IMR-90 (cell line): ENCODE data around the gene GALM. TPM values are rescaled to one million over a fixed set of nuclear protein-coding genes. Genes with fewer than 3 reads are reported as not detected.

Experiments
- ATAC-seq: fragments of 200-7000 bp; cut with Tn5 transposase; 2 replicates; pipeline ENCODE4 v1.9.1; 2020; ENCODE audit warnings: low read depth, mild to moderate bottlenecking, moderate library complexity
- BruUV-seq: library from RNA; stranded (reverse); fragments of 400-500 nt; replicated peaks from 2 replicates; lab custom pipeline; 2021; lab: Mats Ljungman, UMichigan
- CTCF ChIA-PET: fragments of 300-600 bp; formaldehyde crosslinking; extraction: SDS; loops from one replicate; lab custom pipeline; 2021; ENCODE audit warnings: antibody characterized with exemption; lab: Yijun Ruan, JAX
- POLR2A ChIA-PET: fragments of 300-600 bp; sonication (Branson Sonifier 250); formaldehyde crosslinking; loops from one replicate; lab custom pipeline; 2022; ENCODE audit warnings: antibody characterized with exemption; ENCODE audit not compliant: unreplicated experiment; lab: Charles Lee
- DNase-seq: peaks from one replicate; pipeline ENCODE4 v3.0.0; 2013
- H2AFZ ChIP-seq: replicated peaks from 2 replicates; pipeline ENCODE3; 2013; ENCODE audit warnings: low read length, mild to moderate bottlenecking; ENCODE audit not compliant: poor library complexity
- H2AK5ac ChIP-seq: 2 replicates; pipeline ENCODE4 v1.6.1; 2013; ENCODE audit warnings: low read depth, low read length, inconsistent platforms
- H2AK9ac ChIP-seq: replicated peaks from 2 replicates; pipeline ENCODE3; 2013; ENCODE audit warnings: mild to moderate bottlenecking, low read depth, low read length, moderate library complexity; ENCODE audit not compliant: poor library complexity
- H2BK120ac ChIP-seq: 2 replicates; pipeline ENCODE4 v1.6.1; 2013; ENCODE audit warnings: low read depth, low read length, inconsistent platforms
- H2BK15ac ChIP-seq: 3 replicates; pipeline ENCODE4 v1.6.1; 2013; ENCODE audit warnings: low read depth, low read length, inconsistent platforms
- H2BK20ac ChIP-seq: 2 replicates; pipeline ENCODE4 v1.6.1; 2013; ENCODE audit warnings: low read depth, mild to moderate bottlenecking, inconsistent platforms, low read length, moderate library complexity
- H2BK5ac ChIP-seq: 2 replicates; pipeline ENCODE4 v1.6.1; 2013; ENCODE audit warnings: mild to moderate bottlenecking, low read depth, low read length, inconsistent platforms; ENCODE audit not compliant: poor library complexity, severe bottlenecking
- H3K14ac ChIP-seq: replicated peaks from 2 replicates; pipeline ENCODE4 v1.6.1; 2013; ENCODE audit warnings: low read depth, low read length, inconsistent platforms
- H3K18ac ChIP-seq: 2 replicates; pipeline ENCODE4 v1.6.1; 2013; ENCODE audit warnings: low read depth, low read length, control low read depth
- H3K23ac ChIP-seq: 2 replicates; pipeline ENCODE4 v1.6.1; 2013; ENCODE audit warnings: low read depth, low read length, inconsistent platforms
- H3K27ac ChIP-seq: 2 replicates; pipeline ENCODE4 v1.5.1; 2013; ENCODE audit warnings: mild to moderate bottlenecking, control low read depth, low read length; ENCODE audit not compliant: insufficient read depth
- H3K27me3 ChIP-seq: 2 replicates; pipeline ENCODE4 v1.6.1; 2013; ENCODE audit warnings: low read length; ENCODE audit not compliant: control insufficient read depth, insufficient read depth
- H3K36me3 ChIP-seq: 2 replicates; pipeline ENCODE4 v1.6.1; 2013; ENCODE audit warnings: low read length, mixed read lengths; ENCODE audit not compliant: control insufficient read depth, insufficient read depth
- H3K4ac ChIP-seq: 2 replicates; pipeline ENCODE4 v1.6.1; 2013; ENCODE audit warnings: low read depth, low read length, inconsistent platforms
- H3K4me1 ChIP-seq: 2 replicates; pipeline ENCODE4 v1.6.1; 2013; ENCODE audit warnings: low read length, mixed read lengths; ENCODE audit not compliant: control insufficient read depth, insufficient read depth
- H3K4me2 ChIP-seq: 2 replicates; pipeline ENCODE4 v1.6.1; 2013; ENCODE audit warnings: low read depth, mild to moderate bottlenecking, control low read depth, low read length, moderate library complexity
- H3K4me3 ChIP-seq: 2 replicates; pipeline ENCODE4 v1.5.1; 2013; ENCODE audit warnings: low read depth, mild to moderate bottlenecking, control low read depth, low read length, moderate library complexity; ENCODE audit not compliant: insufficient read depth
- H3K56ac ChIP-seq: 2 replicates; pipeline ENCODE4 v1.6.1; 2013; ENCODE audit warnings: low read length, inconsistent platforms; ENCODE audit not compliant: insufficient read depth; ENCODE audit errors: extremely low read depth
- H3K79me1 ChIP-seq, 2 experiments: 2 replicates each; pipeline ENCODE4 v1.6.1; 2013; ENCODE audit warnings: low read length in 2 of 2, inconsistent platforms in 1 of 2, low read depth in 1 of 2
- H3K9ac ChIP-seq: 2 replicates; pipeline ENCODE4 v1.6.1; 2013; ENCODE audit warnings: low read depth, low read length, control low read depth
- H3K9me1 ChIP-seq: 2 replicates; pipeline ENCODE4 v1.6.1; 2013; ENCODE audit warnings: low read length, inconsistent platforms; ENCODE audit not compliant: insufficient read depth
- H3K9me3 ChIP-seq: 2 replicates; pipeline ENCODE4 v1.6.1; 2013; ENCODE audit warnings: low read length; ENCODE audit not compliant: control insufficient read depth, insufficient read depth
- H4K20me1 ChIP-seq: 2 replicates; pipeline ENCODE4 v1.6.1; 2013; ENCODE audit warnings: low read length, inconsistent platforms; ENCODE audit not compliant: insufficient read depth
- H4K5ac ChIP-seq: 2 replicates; pipeline ENCODE4 v1.6.1; 2013; ENCODE audit warnings: mild to moderate bottlenecking, low read depth, low read length, control low read depth
- H4K8ac ChIP-seq, 2 experiments: 2 replicates each; pipeline ENCODE4 v1.6.1; 2013; ENCODE audit warnings: low read depth in 2 of 2, low read length in 2 of 2, control low read depth in 1 of 2, inconsistent platforms in 1 of 2
- H4K91ac ChIP-seq: 2 replicates; pipeline ENCODE4 v1.6.1; 2013; ENCODE audit warnings: low read depth, low read length, inconsistent platforms; ENCODE audit not compliant: insufficient read depth
- BHLHE40 ChIP-seq: fragments of 150-350 bp; IDR thresholded peaks from 2 replicates; pipeline ENCODE4 v1.6.1; 2016; ENCODE audit warnings: mild to moderate bottlenecking, low read depth, low read length
- CEBPB ChIP-seq: IDR thresholded peaks from 2 replicates; pipeline ENCODE4 v1.6.1; 2012; ENCODE audit warnings: low read depth, low read length, improper control_type of control experiment
- FOS ChIP-seq: fragments of 150-350 bp; IDR thresholded peaks from 2 replicates; pipeline ENCODE4 v1.6.1; 2016; ENCODE audit warnings: low read depth, low read length
- MAFK ChIP-seq: IDR thresholded peaks from 2 replicates; pipeline ENCODE4 v1.6.1; 2012; ENCODE audit warnings: low read depth, low read length, improper control_type of control experiment
- MXI1 ChIP-seq: IDR thresholded peaks from 2 replicates; pipeline ENCODE4 v1.6.1; 2012; ENCODE audit warnings: low read depth, mild to moderate bottlenecking, low read length, moderate library complexity, borderline replicate concordance
- NFE2L2 ChIP-seq: fragments of 150-350 bp; IDR thresholded peaks from 2 replicates; pipeline ENCODE4 v1.6.1; 2016; ENCODE audit warnings: low read depth, mild to moderate bottlenecking, low read length
- POLR2A ChIP-seq: IDR thresholded peaks from 2 replicates; pipeline ENCODE4 v1.6.1; 2012; ENCODE audit warnings: mild to moderate bottlenecking, low read depth, low read length
- RAD21 ChIP-seq: IDR thresholded peaks from 2 replicates; pipeline ENCODE4 v1.6.1; 2012; ENCODE audit warnings: low read length, improper control_type of control experiment
- RCOR1 ChIP-seq: IDR thresholded peaks from 2 replicates; pipeline ENCODE4 v1.6.1; 2012; ENCODE audit warnings: mild to moderate bottlenecking, low read length, improper control_type of control experiment; ENCODE audit not compliant: insufficient replicate concordance
- SMC3 ChIP-seq: fragments of 150-350 bp; IDR thresholded peaks from 2 replicates; pipeline ENCODE4 v1.6.1; 2016; ENCODE audit warnings: low read depth, mild to moderate bottlenecking, antibody characterized with exemption, low read length, moderate library complexity
- WGBS, 2 experiments: methylation state at CpG; one replicate each; pipeline versions ENCODE4 v1.1.5 to v1.1.7; 2013; ENCODE audit warnings: missing lambda C conversion rate in 2 of 2; ENCODE audit not compliant: insufficient read length in 1 of 2; ENCODE audit errors: extremely low coverage in 2 of 2; 5-methylcytosine and 5-hydroxymethylcytosine counted together
- dilution Hi-C: fragments of 300-500 bp; cut with HindIII; formaldehyde crosslinking; loops from one replicate; pipeline ENCODE4 v1.14.3; 2018; ENCODE audit warnings: low sequenced_read_pairs; ENCODE audit not compliant: unreplicated experiment
- in situ Hi-C: fragments of 300-500 bp; cut with MboI; formaldehyde crosslinking; loops from 3 replicates; pipeline ENCODE4 v1.14.3; 2019; ENCODE audit warnings: low sequenced_read_pairs, inconsistent platforms, mixed read lengths
- intact Hi-C: fragments of 100-400 bp; cut with micrococcal nuclease; formaldehyde crosslinking; loops from 2 replicates; pipeline ENCODE4 v1.10.0; 2022
- polyA plus RNA-seq, 3 experiments: library from polyadenylated mRNA; depleted of rRNA; stranded (reverse); fragments of >200 nt; gene quantifications; 2 replicates each; pipeline ENCODE4 v1.2.3, GENCODE V29; 2012; ENCODE audit warnings: low replicate concordance in 1 of 3
- total RNA-seq: library from RNA; depleted of rRNA; stranded (reverse); fragments of >200 nt; gene quantifications from 2 replicates; pipeline ENCODE4 v1.2.3, GENCODE V29; 2012
- TF ChIP-seq, protein P1 (sequence below): fragments of 150-350 bp; IDR thresholded peaks from 2 replicates; pipeline ENCODE4 v1.6.1; 2016; ENCODE audit warnings: low read depth, mild to moderate bottlenecking, low read length, moderate library complexity, borderline replicate concordance
- TF ChIP-seq, protein P2 (sequence below): conservative IDR thresholded peaks from 2 replicates; pipeline ENCODE4 v1.5.1; 2012; ENCODE audit warnings: mild to moderate bottlenecking, low read depth, low read length, improper control_type of control experiment
- TF ChIP-seq, protein P3 (sequence below): fragments of 150-350 bp; IDR thresholded peaks from 2 replicates; pipeline ENCODE4 v1.6.1; 2017; ENCODE audit warnings: mild to moderate bottlenecking, antibody characterized with exemption, low read length, low read depth

GALM gene
- total and polyA plus RNA-seq, 2 of the 4 experiments (the other 2 are of a cell fraction): 12.1 to 24.2 TPM

DNA sequence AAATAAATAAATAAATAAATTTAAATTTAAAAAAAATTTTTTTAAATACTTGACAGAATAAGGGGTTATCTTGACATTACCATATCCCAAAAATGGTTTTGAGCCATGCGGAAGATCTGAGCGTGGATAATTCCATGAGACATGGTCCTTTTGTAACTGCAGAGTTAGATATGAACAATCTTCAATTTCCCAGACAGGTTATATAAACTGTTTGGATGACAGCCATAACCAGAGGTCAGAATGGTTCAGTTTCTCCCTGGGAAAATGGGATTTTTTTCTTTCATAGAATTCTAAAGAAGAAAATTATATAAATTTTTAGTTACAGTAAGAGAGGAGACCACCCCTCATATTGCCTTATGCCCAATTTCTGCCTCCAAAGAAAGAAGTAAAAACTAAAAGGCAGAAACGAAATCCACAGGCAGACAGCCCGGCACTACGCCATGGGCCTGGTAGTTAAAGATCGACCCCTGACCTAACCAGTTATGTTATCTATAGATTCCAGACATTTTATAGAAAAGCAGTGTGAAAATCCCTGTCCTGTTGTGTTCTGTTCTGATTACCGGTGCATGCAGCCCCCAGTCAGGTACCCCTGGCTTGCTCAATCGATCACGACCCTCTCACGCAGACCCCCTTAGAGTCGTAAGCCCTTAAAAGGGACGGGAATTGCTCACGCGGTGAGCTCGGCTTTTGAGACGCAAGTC is 3.0 kb downstream of the GALM start:
- Histone ChIP-seq H2AFZ (no peak overlapping the region), H4K20me1 (no peaks in the 10 kb centered on the region), H3K27me3 (no peaks in the 10 kb centered on the region), H2BK5ac (no peak overlapping the region), H2BK15ac (no peak overlapping the region), H3K4me1 (no peaks in the 10 kb centered on the region; the same call in 1 of the 2 replicates), H3K56ac (no peak overlapping the region), H4K8ac (no peak overlapping the region), H3K79me1 (peaks cover 0 to 15% of the 10 kb centered on the region in 2 experiments; a peak in 2 of 4 replicates), H3K27ac (no peak overlapping the region), H2BK20ac (no peak overlapping the region), H3K14ac (no peak overlapping the region), H4K91ac (no peak overlapping the region), H2AK9ac (no peak overlapping the region), H2BK120ac (no peak overlapping the region), H3K18ac (no peak overlapping the region), H3K4me3 (no peak overlapping the region), H4K5ac (no peak overlapping the region), H3K9me3 (no peaks in the 10 kb centered on the region), H3K4ac (no peak overlapping the region), H3K9ac (no peak overlapping the region), H3K9me1 (no peaks in the 10 kb centered on the region), H2AK5ac (no peak overlapping the region), H3K36me3 (no peaks in the 10 kb centered on the region), H3K23ac (no peak overlapping the region), H3K4me2 (no peak overlapping the region)
- 87% methylated on average over 10 of the region's 16 CpGs; no CpG with 5 or more reads in 1 of the 2 experiments for WGBS, 2 experiments
- in situ Hi-C loops: no loop called here
- ChIA-PET POLR2A (no interaction called here), CTCF (no interaction called here)
- DNase-seq: no peak
- TF ChIP-seq BHLHE40: no peak
- TF ChIP-seq SMC3: no peak
- TF ChIP-seq RCOR1: no peak
- no peak for TF ChIP-seq MXI1
- TF ChIP-seq, protein P1, sequence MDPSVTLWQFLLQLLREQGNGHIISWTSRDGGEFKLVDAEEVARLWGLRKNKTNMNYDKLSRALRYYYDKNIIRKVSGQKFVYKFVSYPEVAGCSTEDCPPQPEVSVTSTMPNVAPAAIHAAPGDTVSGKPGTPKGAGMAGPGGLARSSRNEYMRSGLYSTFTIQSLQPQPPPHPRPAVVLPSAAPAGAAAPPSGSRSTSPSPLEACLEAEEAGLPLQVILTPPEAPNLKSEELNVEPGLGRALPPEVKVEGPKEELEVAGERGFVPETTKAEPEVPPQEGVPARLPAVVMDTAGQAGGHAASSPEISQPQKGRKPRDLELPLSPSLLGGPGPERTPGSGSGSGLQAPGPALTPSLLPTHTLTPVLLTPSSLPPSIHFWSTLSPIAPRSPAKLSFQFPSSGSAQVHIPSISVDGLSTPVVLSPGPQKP: no peak
- TF ChIP-seq POLR2A: no peak
- no peak for TF ChIP-seq CEBPB
- no peak for TF ChIP-seq NFE2L2
- no peak for TF ChIP-seq FOS
- TF ChIP-seq, protein P2, sequence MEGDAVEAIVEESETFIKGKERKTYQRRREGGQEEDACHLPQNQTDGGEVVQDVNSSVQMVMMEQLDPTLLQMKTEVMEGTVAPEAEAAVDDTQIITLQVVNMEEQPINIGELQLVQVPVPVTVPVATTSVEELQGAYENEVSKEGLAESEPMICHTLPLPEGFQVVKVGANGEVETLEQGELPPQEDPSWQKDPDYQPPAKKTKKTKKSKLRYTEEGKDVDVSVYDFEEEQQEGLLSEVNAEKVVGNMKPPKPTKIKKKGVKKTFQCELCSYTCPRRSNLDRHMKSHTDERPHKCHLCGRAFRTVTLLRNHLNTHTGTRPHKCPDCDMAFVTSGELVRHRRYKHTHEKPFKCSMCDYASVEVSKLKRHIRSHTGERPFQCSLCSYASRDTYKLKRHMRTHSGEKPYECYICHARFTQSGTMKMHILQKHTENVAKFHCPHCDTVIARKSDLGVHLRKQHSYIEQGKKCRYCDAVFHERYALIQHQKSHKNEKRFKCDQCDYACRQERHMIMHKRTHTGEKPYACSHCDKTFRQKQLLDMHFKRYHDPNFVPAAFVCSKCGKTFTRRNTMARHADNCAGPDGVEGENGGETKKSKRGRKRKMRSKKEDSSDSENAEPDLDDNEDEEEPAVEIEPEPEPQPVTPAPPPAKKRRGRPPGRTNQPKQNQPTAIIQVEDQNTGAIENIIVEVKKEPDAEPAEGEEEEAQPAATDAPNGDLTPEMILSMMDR: no peak
- TF ChIP-seq RAD21: no peak
- TF ChIP-seq MAFK: no peak
- TF ChIP-seq, protein P3, sequence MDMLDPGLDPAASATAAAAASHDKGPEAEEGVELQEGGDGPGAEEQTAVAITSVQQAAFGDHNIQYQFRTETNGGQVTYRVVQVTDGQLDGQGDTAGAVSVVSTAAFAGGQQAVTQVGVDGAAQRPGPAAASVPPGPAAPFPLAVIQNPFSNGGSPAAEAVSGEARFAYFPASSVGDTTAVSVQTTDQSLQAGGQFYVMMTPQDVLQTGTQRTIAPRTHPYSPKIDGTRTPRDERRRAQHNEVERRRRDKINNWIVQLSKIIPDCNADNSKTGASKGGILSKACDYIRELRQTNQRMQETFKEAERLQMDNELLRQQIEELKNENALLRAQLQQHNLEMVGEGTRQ: no peak
- no TSS peak for BruUV-seq
- ATAC-seq: no peak
- dilution Hi-C loops: no loop called here
- intact Hi-C loops: no loop called here
